NB4 (cell line): ENCODE results near the gene ARHGEF4.

Source experiments
- CTCF ChIP-seq: IDR thresholded peaks from one replicate; pipeline ENCODE4 v1.5.1; 2012; ENCODE audit warnings: low read depth, low read length
- MAX ChIP-seq: IDR thresholded peaks from 2 replicates; pipeline ENCODE4 v1.6.1; 2011; ENCODE audit warnings: low read depth, low read length
- POLR2A ChIP-seq: IDR thresholded peaks from 2 replicates; pipeline ENCODE4 v1.6.1; 2011; ENCODE audit warnings: mild to moderate bottlenecking; ENCODE audit not compliant: insufficient read length; ENCODE audit errors: extremely low read depth

- TF ChIP-seq CTCF: no peak
- TF ChIP-seq MAX: no peak
- no peak for TF ChIP-seq POLR2A
Observed at GRCh38 chr2:130830538-130830937, 6.2 kb upstream of the ARHGEF4 start.
